A549 treated with CpdA at 1 μM for 4 hours (cell line): ENCODE data around the gene DPF1. TPM values are rescaled to one million over a fixed set of nuclear protein-coding genes. Genes with fewer than 3 reads are reported as not detected.

Source experiments
- total RNA-seq: library from RNA; stranded (reverse); fragments of 200-300 nt; extraction: Qiagen RNA extraction; gene quantifications from 5 replicates; pipeline ENCODE4 v1.2.3, GENCODE V29; 2022; ENCODE audit warnings: low read depth

DPF1 gene
- total RNA-seq: 2.9 to 4.9 TPM (median 4.2 TPM) in 5 replicates

DNA sequence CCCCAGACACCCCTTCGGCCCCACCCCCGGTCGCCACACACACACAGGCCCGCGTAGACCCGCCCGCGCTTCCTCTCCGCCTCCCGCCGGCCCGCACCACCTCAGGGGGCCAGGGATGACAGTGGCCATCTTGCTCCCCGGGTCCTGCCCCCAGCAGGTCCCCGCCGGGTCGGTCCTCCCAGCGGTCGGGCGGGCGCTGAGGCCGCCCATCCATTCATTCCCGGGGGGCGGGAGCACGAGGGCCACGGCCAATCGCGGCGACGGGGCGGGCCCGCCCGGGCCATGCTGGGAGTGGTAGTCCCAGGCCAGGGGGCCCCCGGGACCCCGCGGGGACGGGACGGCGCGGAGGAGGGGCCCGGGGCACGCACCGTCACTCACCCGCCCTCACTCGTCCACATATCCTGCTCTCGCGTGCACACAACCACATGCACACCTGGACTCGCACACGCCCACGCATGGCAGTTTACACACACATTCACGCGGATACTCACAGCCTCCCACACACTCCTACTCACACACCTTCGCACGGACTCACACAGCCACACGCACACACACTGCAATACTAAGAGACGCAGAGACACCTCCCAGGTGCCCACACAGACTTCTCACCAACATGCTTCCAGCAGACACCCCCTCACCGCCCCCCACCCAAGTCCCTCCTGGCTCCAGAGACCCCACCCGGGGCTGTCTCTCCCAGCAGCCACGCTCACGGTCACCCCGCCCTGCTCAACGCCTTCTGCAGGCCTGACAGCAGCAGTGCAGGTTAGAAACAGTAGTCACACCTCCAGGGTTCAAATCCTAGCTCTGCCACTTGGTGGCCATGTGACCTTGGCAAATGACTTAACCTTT, at the start of gene DPF1:
TSS of gene DPF1 (minus strand) at position 209 of the 849 bp plus-strand sequence. CDS start at position 129, 80 bp downstream.

GRCh38 chr19:38264486-38265212, 40.6 kb upstream of the DPF1 start, which contains the start of gene SPINT2:
Gene SPINT2 (plus strand): TSS chr19:38264573. CDS start chr19:38264893, 320 bp downstream.

Other genes starting within 250 kb of the DPF1 start
- gene PPP1R14A, start 32.2 kb upstream of the DPF1 start, total RNA-seq: 107 to 148 TPM (median 129 TPM) in 5 replicates
- 286 to 379 TPM (median 364 TPM) in 5 replicates for gene SPINT2, start 40.4 kb upstream of the DPF1 start, total RNA-seq
- 672 to 771 TPM (median 732 TPM) in 5 replicates for gene C19orf33, start 80.0 kb upstream of the DPF1 start, total RNA-seq
- gene YIF1B, start 91.7 kb upstream of the DPF1 start, total RNA-seq: 96.5 to 139 TPM (median 125 TPM) in 5 replicates
- 4.8 to 7.6 TPM (median 5.8 TPM) in 5 replicates for gene KCNK6, start 95.6 kb upstream of the DPF1 start, total RNA-seq
- 0.31 to 2.2 TPM (median 1.4 TPM) in 5 replicates for gene CATSPERG, start 111.6 kb upstream of the DPF1 start, total RNA-seq
- gene PSMD8, start 150.3 kb upstream of the DPF1 start, total RNA-seq: 445 to 514 TPM (median 485 TPM) in 5 replicates
- 0.12 to 0.36 TPM (median 0.24 TPM) in 5 replicates for gene GGN, start 163.8 kb upstream of the DPF1 start, total RNA-seq
- gene SPRED3, start 164.5 kb upstream of the DPF1 start, total RNA-seq: 1.6 to 3.4 TPM (median 2.7 TPM) in 5 replicates
- 17.5 to 30.4 TPM (median 26.5 TPM) in 5 replicates for gene FAM98C, start 178.9 kb upstream of the DPF1 start, total RNA-seq
- gene RASGRP4, start 202.0 kb upstream of the DPF1 start, total RNA-seq: 0.06 to 0.20 TPM (median 0.07 TPM) in 3 of 5 replicates, not detected in the others
- 4.3 to 5.0 TPM (median 5.0 TPM) in 5 replicates for gene RYR1, start 209.5 kb upstream of the DPF1 start, total RNA-seq